ENCODE results near the gene TRAF3IP3.

- TF ChIP-seq, protein P1, sequence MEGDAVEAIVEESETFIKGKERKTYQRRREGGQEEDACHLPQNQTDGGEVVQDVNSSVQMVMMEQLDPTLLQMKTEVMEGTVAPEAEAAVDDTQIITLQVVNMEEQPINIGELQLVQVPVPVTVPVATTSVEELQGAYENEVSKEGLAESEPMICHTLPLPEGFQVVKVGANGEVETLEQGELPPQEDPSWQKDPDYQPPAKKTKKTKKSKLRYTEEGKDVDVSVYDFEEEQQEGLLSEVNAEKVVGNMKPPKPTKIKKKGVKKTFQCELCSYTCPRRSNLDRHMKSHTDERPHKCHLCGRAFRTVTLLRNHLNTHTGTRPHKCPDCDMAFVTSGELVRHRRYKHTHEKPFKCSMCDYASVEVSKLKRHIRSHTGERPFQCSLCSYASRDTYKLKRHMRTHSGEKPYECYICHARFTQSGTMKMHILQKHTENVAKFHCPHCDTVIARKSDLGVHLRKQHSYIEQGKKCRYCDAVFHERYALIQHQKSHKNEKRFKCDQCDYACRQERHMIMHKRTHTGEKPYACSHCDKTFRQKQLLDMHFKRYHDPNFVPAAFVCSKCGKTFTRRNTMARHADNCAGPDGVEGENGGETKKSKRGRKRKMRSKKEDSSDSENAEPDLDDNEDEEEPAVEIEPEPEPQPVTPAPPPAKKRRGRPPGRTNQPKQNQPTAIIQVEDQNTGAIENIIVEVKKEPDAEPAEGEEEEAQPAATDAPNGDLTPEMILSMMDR (IDR thresholded peaks at IDR 0.05) = no peak
- no peak for TF ChIP-seq POLR2A (IDR thresholded peaks at IDR 0.05)
Measured at GRCh38 chr1:209733409-209734192, 22.3 kb upstream of the TRAF3IP3 start.
